ENCODE results near the gene TRIM44.
A peak's percentile ranks its signal among the peaks of the same experiment; 100 is the strongest.

The TRIM44 gene, protein sequence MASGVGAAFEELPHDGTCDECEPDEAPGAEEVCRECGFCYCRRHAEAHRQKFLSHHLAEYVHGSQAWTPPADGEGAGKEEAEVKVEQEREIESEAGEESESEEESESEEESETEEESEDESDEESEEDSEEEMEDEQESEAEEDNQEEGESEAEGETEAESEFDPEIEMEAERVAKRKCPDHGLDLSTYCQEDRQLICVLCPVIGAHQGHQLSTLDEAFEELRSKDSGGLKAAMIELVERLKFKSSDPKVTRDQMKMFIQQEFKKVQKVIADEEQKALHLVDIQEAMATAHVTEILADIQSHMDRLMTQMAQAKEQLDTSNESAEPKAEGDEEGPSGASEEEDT

DNA sequence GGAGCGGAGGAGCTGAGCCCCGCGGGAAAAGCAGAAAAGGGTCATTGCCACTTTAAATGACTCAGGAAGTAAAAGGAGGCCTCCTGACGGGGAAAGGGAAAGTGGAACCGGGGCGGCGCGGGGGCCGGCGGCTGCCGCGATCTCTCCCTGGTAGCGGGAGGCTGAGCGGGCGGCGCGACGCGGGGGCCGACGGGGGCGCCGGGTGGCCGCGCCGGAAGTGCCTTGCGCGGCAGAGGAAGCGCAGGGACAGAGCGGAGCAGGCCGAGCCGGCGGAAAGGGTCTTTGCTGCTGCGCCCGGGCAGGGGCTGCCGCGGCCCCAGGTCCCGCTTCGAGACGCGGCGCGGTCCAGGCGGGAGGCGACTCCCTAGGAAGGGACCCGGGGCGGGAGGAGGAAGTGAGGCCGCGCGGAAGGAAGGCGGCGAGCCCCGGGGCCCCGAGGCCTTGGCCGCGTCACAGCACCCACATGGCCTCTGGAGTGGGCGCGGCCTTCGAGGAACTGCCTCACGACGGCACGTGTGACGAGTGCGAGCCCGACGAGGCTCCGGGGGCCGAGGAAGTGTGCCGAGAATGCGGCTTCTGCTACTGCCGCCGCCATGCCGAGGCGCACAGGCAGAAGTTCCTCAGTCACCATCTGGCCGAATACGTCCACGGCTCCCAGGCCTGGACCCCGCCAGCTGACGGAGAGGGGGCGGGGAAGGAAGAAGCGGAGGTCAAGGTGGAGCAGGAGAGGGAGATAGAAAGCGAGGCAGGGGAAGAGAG, at the start of gene TRIM44:
Gene TRIM44 (plus strand): TSS at position 127 of the 759 bp plus-strand sequence. CDS start 337 bp downstream, at position 464.
- peak; percentile 85 for DNase-seq

DNA sequence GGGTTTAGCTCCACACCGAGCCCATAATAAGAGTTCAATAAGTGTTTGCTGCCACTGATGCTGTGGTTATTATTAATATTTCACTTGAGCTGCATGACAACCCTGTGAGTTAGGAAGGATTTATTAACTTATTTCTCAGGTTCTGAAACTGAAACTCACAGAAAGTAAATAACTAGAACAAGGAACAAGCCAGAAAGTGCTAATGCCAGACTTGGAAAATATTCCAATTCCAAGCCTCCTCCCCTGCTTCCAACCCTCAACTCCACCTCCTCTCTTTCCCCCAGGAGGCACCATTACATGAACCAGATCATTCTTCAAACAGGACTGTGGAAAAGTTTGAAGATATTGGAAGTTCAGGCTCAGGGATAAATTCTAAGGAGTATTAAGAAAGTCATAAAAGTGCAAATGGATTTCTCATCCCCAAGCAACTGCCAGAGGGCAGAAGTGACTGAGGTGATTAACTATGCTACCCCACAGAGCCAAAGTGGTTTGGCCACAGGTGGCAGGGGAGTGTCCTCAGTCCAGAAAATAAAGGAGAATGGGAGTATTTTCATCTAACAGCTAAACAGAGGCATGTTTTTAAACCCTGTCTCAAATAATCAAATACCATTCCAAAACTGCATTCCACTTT, 47.5 kb upstream of the TRIM44 start:
- no peak for DNase-seq

DNA sequence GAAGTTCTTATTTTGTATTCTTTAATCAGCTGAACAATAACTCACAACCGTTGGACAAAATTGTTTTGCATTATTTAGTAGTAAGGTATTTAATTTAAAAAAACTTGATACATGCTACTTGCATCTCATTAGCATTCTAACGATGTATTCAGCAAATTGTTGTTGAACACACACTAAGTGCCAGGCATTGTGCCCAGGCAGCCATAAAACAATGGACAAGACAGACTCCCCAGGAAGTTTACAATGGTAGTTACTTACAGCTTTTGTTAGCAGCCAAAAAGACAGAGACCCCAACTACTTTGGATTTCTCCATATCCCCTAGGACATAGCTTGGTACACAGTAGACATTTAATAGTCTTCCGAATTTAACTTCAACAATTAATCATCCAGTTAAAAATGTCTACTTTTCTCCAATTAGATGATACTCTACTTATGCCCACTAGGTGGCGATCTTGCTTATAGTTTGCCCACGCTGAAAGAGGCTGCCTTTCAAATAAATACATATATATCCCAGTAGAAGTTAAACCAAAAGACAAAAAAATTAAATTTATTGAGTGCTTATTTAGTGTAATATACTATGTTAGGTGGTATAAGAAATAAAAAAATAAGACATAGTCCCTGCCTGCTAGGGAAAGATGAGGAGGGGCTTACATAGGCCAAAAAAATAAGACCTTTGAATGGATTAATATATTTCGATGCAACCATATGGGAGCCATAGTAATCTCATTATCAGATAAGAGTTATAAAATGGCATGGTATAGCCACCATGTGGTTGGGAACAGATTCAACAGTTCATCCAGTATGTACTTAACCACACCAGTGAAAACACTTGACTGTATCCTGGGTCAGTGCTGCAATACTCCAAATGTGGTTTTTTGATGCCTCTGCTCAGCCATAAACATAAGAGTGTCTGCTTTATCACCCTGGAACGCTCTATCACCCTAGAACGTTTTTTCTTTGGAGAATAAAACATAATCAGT, 46.4 kb upstream of the TRIM44 start:
- DNase-seq: peak; percentile 48

DNA sequence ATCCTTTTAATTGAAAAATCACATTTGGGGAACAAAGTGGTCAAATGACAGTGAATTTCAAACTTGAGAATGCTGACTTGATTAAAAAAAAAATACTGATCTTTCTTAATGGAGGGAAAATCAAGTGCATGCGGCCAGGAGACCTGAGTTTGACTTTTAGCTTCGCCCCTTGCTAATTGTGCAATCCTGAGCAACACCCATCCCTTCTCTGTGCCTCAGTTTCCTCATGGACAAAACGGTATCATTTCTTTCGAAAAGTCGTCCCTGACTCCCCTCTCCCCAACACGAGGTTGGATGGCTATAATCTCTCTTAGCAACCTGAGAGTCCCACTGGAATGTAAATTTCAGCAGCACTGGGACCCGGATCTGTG, 45.3 kb upstream of the TRIM44 start:
- no peak for DNase-seq

- no peak for DNase-seq
Measured at GRCh38 chr11:35617687-35618496, 44.7 kb upstream of the TRIM44 start, which contains the start of gene FJX1. Gene FJX1 (plus strand): TSS chr11:35618460. CDS start chr11:35618637, 177 bp downstream.

DNA sequence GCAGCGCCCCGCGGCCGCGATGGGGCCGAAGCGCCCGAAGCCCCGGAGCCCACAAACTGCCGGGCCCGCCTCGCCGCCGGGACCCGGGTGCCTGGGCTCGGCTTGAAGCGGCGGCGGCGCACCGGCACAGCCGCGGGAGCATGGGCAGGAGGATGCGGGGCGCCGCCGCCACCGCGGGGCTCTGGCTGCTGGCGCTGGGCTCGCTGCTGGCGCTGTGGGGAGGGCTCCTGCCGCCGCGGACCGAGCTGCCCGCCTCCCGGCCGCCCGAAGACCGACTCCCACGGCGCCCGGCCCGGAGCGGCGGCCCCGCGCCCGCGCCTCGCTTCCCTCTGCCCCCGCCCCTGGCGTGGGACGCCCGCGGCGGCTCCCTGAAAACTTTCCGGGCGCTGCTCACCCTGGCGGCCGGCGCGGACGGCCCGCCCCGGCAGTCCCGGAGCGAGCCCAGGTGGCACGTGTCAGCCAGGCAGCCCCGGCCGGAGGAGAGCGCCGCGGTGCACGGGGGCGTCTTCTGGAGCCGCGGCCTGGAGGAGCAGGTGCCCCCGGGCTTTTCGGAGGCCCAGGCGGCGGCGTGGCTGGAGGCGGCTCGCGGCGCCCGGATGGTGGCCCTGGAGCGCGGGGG, 44.0 kb upstream of the TRIM44 start:
- no peak for DNase-seq

GRCh38 chr11:35619116-35619854, 43.3 kb upstream of the TRIM44 start:
- DNase-seq: no peak

DNA sequence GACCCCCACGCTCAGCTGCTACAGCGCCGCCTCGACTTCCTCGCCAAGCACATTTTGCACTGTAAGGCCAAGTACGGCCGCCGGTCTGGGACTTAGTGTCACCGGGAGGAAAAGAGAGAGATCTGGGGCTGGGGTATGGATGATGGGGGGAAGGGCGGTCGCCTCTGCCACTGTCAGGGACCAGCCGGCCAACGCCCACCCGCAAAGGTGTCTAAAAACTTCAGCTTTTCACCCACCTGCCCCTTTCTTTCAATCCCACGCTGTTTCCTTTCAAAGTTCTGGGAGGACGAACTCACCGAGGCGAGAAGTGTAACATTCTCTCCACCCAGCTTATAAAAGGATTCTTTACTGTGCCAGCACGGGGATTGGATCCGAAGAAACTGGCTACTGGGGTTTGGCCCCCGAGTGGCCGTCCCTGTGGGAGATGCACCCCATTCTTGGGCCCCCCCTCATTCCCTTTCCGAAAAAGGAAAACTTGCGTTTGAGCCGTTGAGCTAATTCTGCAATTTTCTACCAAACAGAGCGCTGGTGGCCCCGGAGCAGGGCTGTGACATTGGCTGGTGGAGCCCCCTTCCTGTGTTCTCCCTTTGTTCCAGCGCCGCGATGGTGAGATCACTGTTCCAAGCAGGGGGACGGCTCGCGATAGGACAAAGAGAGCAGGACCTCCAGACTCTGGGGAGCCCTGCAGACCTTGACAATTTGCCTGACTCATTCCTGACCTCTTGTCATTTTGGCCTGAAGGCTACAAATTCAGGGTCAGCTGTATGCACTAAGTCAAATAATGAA, 42.5 kb upstream of the TRIM44 start:
- no peak for DNase-seq

DNA sequence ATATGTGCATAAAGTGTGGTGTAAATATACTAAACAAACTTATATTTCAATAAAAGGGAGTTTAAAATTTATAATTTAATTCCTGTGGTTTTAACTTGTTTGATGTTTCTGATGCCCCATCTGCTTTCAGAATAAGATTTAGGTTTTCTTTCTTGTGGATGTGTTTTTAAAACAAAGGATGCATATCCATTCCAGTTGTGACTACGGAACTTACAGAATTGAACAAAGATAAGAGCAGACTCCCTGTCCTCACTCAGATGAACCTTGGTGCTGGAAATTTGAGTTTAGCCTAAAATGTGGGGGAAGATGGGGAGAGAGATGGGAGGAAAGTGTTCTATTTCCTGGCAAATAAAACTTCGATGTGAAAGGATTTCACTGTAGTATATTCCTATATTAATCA, 41.8 kb upstream of the TRIM44 start:
- no peak for DNase-seq

DNA sequence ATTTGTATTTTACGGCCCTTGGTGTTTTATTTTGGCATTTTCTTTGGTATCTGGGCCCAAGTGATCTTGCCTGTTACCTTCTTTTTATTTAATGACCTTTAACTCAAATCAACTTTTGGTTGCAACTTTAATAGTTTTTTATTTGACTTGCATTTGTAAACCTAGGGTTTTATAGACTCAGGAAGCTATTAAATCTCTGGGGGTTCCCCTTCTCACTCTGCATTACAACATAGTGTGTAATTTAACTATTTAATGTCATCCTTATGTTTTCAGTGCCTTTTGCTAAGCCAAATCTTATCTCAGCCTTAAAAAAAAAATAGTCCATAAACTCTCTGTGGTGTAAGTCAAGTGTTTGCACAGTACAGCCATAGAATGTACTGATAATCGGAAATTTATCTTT, 41.0 kb upstream of the TRIM44 start:
- DNase-seq: no peak

DNA sequence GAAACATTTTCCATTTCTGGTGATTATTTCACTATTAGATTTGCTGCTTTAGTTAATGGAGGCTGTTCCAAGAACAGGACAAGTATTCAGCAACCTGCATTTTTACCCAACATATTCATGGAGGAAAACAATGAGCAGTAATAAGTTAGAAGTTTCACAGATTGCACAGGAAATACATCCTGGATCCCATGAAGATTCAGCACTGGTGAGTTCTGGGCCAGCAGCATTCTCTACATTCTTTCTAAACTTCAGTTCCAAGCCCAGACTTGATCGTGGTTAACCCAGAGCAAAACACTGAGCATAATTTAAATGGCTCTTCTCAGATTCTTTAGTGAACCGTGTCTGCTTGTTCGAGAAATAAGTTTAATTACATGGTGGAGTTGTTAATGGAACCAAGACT, 40.5 kb upstream of the TRIM44 start:
- DNase-seq: no peak

GRCh38 chr11:35623621-35624168, 38.9 kb upstream of the TRIM44 start:
- no peak for DNase-seq

- no peak for DNase-seq
Measured at GRCh38 chr11:35624316-35624715, 38.3 kb upstream of the TRIM44 start.

DNA sequence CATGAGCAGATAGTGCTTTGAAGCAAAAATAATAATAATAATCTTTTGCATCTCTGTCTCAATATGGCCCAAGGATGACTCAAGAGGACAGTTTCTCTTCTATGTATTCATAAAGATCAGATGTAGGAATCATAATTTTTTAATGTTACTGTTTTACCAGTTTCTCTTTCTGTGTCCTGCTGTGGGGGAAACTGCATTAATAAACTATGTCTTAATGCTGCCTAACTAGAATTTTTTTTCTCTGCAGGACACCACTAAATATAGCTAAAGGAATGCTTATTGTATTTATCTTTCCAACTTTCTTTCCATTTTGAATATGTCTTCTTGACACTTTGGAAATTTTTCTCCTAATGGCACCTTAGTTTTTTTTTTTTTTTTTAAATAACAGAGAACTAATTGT, 37.8 kb upstream of the TRIM44 start:
- no peak for DNase-seq

GRCh38 chr11:35626501-35626900, 36.1 kb upstream of the TRIM44 start:
- DNase-seq: no peak

DNA sequence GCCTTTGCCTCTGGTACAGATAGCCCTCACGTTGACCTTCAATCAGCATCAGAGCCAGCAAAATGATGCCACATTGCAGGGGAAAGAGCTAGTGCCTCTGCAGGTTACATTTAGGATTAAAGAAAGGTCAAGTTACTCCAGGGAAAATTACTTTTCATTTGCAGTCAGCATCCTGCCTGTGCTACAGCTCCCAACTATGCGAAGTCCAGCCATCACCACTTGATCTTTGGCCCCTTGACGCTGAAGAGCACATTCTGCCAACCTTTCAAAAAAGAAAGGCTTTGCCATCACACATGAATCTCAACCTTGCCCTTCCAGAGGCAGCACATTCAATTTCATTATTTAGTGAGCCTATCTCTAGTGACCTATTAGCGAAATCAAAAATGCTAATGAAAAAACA, 33.1 kb upstream of the TRIM44 start:
- DNase-seq: no peak

DNA sequence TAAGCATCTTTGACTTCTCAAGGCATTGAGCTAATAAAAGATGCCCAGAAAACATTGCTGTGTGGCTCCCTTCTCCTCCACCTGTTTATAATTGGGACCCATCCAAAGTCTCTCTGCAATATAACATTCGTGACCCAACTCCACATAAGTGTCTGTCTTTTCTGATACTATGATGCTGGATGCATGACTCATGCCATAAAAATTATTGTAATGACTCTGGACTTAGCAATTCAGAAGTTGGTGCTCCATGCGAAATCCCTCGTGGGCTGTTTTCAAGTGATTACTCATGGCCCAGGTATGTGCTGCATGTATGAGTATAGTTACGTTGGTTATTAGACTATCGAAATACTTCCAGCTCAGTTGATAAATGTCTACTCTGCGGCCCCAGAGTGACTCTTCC, 32.7 kb upstream of the TRIM44 start:
- no peak for DNase-seq

DNA sequence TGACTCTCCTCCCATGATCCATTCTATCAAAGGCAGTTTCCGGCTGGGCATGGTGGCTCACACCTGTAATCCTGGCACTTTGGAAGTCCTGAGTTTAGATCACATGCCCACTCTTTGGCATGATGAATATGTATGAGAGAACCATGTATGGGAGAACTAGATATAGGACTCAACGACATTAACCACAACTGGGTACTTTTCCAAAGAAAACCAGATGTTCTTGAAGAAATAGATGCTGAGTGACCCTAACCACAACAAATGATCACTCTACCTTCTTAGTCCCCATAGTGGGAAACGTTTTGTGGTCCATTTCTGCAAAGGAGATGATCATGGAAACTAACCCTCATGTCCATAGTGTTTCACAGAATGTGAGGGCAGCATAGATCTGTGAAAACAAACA, 30.7 kb upstream of the TRIM44 start:
- no peak for DNase-seq

- no peak for DNase-seq
Measured at GRCh38 chr11:35632301-35632700, 30.3 kb upstream of the TRIM44 start.

Data from CD4-positive, alpha-beta T cell treated with Interleukin-21 for 1 hour (primary cell).